ENCODE measurements around the gene MDN1.
"Not testable (repeated sequence)": the region's sequence is repeated elsewhere in the genome, so short reads cannot be mapped to it uniquely, and the experiment has no call there.

The MDN1 gene

GRCh38 chr6:89640804-89641203 is 178.8 kb downstream of the MDN1 start:
- TF ChIP-seq, protein P1, sequence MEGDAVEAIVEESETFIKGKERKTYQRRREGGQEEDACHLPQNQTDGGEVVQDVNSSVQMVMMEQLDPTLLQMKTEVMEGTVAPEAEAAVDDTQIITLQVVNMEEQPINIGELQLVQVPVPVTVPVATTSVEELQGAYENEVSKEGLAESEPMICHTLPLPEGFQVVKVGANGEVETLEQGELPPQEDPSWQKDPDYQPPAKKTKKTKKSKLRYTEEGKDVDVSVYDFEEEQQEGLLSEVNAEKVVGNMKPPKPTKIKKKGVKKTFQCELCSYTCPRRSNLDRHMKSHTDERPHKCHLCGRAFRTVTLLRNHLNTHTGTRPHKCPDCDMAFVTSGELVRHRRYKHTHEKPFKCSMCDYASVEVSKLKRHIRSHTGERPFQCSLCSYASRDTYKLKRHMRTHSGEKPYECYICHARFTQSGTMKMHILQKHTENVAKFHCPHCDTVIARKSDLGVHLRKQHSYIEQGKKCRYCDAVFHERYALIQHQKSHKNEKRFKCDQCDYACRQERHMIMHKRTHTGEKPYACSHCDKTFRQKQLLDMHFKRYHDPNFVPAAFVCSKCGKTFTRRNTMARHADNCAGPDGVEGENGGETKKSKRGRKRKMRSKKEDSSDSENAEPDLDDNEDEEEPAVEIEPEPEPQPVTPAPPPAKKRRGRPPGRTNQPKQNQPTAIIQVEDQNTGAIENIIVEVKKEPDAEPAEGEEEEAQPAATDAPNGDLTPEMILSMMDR (IDR thresholded peaks at IDR 0.05) = no peak
- TF ChIP-seq ZFX (IDR thresholded peaks at IDR 0.05; ENCODE audit: borderline replicate concordance) = no peak
- H3K27ac ChIP-seq = no peak overlapping the region

DNA sequence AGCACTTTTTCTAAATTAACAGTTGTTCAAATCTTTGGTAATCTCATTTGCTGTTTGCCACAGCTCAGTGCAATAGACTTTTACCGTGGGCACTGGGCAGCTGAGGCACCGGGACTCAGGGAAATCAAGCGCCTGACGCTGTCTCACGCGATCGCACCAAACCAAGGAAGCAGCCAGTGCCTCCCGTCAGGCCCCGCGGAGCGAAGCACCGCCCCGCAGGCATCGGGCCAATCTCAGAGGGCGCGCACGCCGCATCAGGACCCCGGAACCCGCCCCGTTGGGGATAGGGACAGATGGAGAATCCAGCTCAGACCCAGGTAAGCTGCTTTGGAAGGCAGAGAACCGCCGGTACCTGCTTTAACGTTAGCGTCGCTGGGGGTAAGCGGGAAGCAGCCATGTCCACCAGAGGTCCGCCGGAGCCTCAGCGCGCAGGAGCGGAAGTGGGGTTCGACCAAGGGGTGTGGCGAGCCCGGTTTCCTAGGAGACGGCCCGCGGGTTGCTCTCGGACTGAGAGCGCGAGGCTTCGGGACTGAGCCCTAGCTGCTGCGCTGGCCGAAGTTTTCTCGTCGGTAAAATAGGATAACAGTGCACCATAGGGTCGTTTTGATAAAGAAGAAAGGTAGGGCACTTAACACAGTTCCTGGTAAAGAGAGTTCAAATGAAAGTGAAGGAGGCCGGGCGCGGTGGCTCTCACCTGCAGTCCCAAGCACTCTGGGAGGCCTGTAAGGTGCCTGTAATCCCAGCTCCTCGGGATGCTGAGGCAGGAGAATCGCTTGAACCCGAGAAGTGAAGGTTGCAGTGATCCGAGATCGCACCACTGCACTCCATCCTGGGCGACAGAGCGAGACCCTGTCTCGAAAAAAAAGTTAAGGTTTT is 181.0 kb downstream of the MDN1 start, which contains the start of gene LYRM2:
TSS of gene LYRM2 (minus strand) at position 428 of the 876 bp plus-strand sequence. CDS start at position 397, 31 bp downstream.
- peak within 1 kb of the TSS; percentile 91 for H3K27ac ChIP-seq
- TF ChIP-seq, protein P1 (IDR thresholded peaks at IDR 0.05) = no peak; the same call in 1 of the 2 replicates
- no peak for TF ChIP-seq ZFX (IDR thresholded peaks at IDR 0.05; ENCODE audit: borderline replicate concordance)

GRCh38 chr6:89637960-89638319 is 181.7 kb downstream of the MDN1 start:
- TF ChIP-seq, protein P1 (IDR thresholded peaks at IDR 0.05) = no peak
- no peak for TF ChIP-seq ZFX (IDR thresholded peaks at IDR 0.05; ENCODE audit: borderline replicate concordance)
- H3K27ac ChIP-seq = peak overlapping the region; percentile 91

DNA sequence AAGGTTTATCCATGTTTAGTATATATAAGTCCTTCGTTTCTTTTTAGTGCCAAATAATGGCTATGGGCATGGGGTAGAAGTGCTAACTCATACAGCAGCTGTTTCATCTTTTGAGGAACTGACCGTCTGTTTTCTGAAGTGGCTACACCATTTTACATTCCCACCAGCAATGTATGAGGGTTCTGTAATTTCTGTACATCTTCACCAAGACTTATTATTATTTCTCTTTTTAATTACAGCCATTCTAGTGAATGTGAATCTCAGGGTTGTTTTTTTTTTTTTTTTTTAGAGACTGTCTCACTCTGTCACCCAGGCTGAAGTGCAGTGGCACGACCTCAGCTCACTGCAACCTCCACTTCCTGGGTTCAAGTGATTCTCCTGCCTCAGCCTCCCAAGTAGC is 183.2 kb downstream of the MDN1 start:
- not testable (repeated sequence) for H3K27ac ChIP-seq

DNA sequence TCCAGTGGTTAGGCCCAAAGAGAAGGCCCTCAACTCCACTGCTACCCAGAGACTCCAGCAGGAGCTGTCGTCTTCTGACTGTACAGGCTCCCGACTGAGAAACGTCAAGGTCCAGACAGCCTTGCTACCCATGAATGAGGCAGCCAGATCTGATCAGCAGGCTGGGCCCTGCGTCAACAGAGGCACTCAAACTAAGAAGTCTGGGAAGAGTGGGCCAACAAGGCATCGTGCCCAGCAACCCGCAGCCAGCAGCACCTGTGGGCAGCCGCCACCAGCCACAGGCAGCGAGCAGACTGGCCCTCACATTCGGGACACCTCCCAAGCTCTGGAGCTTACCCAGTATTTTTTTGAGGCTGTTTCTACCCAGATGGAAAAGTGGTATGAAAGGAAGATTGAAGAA is 189.1 kb downstream of the MDN1 start:
- no peak overlapping the region for H3K27ac ChIP-seq
- TF ChIP-seq, protein P1 (IDR thresholded peaks at IDR 0.05) = no peak
- no peak for TF ChIP-seq ZFX (IDR thresholded peaks at IDR 0.05; ENCODE audit: borderline replicate concordance)

- TF ChIP-seq ZFX (IDR thresholded peaks at IDR 0.05; ENCODE audit: borderline replicate concordance) = no peak
- TF ChIP-seq, protein P1 (IDR thresholded peaks at IDR 0.05) = no peak
Observed at GRCh38 chr6:89623749-89624148, 195.8 kb downstream of the MDN1 start.

DNA sequence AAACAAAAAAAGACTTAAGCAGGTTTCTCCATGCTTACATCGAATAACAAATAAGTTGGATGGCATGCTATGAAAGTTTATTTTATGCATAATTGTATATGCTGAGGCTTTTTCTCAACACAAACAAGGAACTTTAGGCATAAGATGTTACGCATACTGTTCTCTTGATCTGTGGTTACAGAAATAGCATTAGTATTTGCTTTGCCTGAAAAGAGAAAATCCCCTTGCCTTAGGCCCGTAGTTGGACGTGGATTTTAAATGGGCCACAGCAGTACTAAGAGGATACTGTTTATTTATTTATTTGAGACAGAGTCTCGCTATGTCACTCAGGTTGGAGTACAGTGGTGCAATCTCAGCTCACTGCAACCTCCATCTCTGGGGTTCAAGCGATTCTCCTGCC is 200.0 kb downstream of the MDN1 start:
- H3K27ac ChIP-seq = no peak overlapping the region
- TF ChIP-seq, protein P1 (IDR thresholded peaks at IDR 0.05) = no peak
- TF ChIP-seq ZFX (IDR thresholded peaks at IDR 0.05; ENCODE audit: borderline replicate concordance) = no peak

More at GRCh38 chr6:89623749-89624148, 195.8 kb downstream of the MDN1 start:
- no peak overlapping the region for H3K27ac ChIP-seq

Data from 22Rv1 (cell line).